ENCODE measurements around the gene USP32. TPM values are rescaled to one million over a fixed set of nuclear protein-coding genes. Genes with fewer than 3 reads are reported as not detected.

Gene USP32
- polyA plus RNA-seq, 3 donors: 10.1 to 26.6 (median 16.6) TPM

DNA sequence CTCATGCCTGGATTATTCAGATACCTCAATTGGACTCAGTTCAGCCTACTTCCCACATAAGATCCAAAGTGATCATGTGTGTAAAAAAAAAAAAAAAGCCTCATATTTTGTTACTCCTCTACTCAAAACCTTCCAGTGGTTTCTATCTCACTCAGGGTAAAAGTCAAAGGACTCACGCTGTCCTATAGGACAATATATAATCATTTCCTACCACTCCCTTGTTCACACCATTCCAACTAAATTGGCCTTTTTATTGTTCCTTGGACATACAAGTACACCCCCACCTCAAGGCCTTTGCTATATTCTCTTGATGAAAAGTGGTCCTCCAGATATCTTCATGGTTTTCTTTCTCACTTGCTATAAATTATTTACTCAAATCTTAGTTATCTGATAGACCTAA lies 99.2 kb downstream of the USP32 start:
- no CpG with 5 or more reads among the region's 1 CpG for WGBS (ENCODE audit: insufficient coverage)
- Mint-ChIP-seq H3K36me3 (peaks cover 45 to 61% of the 10 kb centered on the region in 2 donors), H3K9me3 (peaks cover 0 to 2% (median 0%) of the 10 kb centered on the region in 7 donors), H3K27me3 (ENCODE audit: low read depth in 3 of 3) (no peaks in the 10 kb centered on the region), H3K27ac (no peak overlapping the region), H3K4me1 (peaks cover 9% of the 10 kb centered on the region), H3K4me3 (no peak overlapping the region)
- Histone ChIP-seq H4K20me1 (ENCODE audit: insufficient read depth, low read length) (peaks cover 86% of the 10 kb centered on the region), H3K27ac (ENCODE audit: low read depth in 1 of 2, low read length in 2 of 2) (no peak overlapping the region), H3K27me3 (ENCODE audit: control insufficient read depth in 2 of 2, insufficient read depth in 2 of 2, low read length in 2 of 2) (no peaks in the 10 kb centered on the region), H3K9ac (ENCODE audit: insufficient read depth, low read length, poor library complexity, severe bottlenecking) (no peak overlapping the region), H3K9me3 (replicated peaks in 1 of 2; ENCODE audit: control insufficient read depth in 1 of 2, insufficient read depth in 1 of 2, low read length in 2 of 2) (no peaks in the 10 kb centered on the region), H3K4me3 (replicated peaks in 1 of 3; ENCODE audit: low read depth in 2 of 3, low read length in 3 of 3) (no peak overlapping the region), H3K79me2 (ENCODE audit: insufficient read depth, low read length) (peaks cover 41% of the 10 kb centered on the region), H3K36me3 (replicated peaks in 1 of 2; ENCODE audit: control insufficient read depth in 1 of 2, insufficient read depth in 2 of 2, low read length in 2 of 2) (peaks cover 22 to 80% of the 10 kb centered on the region in 2 donors), H2AFZ (ENCODE audit: insufficient read depth, low read depth, low read length, poor library complexity, severe bottlenecking) (no peak overlapping the region), H3K4me2 (replicated peaks; ENCODE audit: extremely low read depth, low read length, poor library complexity, severe bottlenecking) (no peak overlapping the region), H3K4me1 (ENCODE audit: control insufficient read depth in 1 of 2, insufficient read depth in 2 of 2, low read length in 2 of 2) (peaks cover 0 to 6% of the 10 kb centered on the region in 2 donors)
- TF ChIP-seq, protein P1, sequence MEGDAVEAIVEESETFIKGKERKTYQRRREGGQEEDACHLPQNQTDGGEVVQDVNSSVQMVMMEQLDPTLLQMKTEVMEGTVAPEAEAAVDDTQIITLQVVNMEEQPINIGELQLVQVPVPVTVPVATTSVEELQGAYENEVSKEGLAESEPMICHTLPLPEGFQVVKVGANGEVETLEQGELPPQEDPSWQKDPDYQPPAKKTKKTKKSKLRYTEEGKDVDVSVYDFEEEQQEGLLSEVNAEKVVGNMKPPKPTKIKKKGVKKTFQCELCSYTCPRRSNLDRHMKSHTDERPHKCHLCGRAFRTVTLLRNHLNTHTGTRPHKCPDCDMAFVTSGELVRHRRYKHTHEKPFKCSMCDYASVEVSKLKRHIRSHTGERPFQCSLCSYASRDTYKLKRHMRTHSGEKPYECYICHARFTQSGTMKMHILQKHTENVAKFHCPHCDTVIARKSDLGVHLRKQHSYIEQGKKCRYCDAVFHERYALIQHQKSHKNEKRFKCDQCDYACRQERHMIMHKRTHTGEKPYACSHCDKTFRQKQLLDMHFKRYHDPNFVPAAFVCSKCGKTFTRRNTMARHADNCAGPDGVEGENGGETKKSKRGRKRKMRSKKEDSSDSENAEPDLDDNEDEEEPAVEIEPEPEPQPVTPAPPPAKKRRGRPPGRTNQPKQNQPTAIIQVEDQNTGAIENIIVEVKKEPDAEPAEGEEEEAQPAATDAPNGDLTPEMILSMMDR (IDR thresholded peaks at IDR 0.05): no peak
- DNase-seq: no peak
- intact Hi-C loops (cut with micrococcal nuclease): no loop called here

DNA sequence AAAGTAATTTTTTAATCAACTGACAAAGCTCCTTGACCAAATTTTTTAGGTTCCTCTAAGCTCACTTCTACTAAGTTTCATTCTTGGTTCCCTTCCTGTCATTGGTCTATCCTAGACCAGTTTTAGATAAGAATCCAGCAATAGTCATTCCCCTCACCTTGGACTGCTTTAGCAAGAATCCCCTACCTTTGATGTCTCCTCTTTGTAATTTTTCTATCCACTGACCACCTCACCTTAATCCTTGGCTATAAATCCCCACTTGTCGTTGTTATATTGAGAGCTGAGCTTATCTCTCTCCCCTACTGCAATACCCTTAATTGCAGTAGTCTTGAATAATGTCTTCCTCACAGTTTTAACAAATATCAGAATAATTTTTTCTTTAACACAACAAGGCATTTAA lies 107.2 kb downstream of the USP32 start:
- Histone ChIP-seq H2AFZ (ENCODE audit: insufficient read depth, low read depth, low read length, poor library complexity, severe bottlenecking) (no peak overlapping the region), H3K9me3 (replicated peaks in 1 of 2; ENCODE audit: control insufficient read depth in 1 of 2, insufficient read depth in 1 of 2, low read length in 2 of 2) (no peaks in the 10 kb centered on the region), H4K20me1 (ENCODE audit: insufficient read depth, low read length) (peaks cover 66% of the 10 kb centered on the region), H3K4me1 (ENCODE audit: control insufficient read depth in 1 of 2, insufficient read depth in 2 of 2, low read length in 2 of 2) (no peaks in the 10 kb centered on the region), H3K4me3 (replicated peaks in 1 of 3; ENCODE audit: low read depth in 2 of 3, low read length in 3 of 3) (no peak overlapping the region), H3K4me2 (replicated peaks; ENCODE audit: extremely low read depth, low read length, poor library complexity, severe bottlenecking) (no peak overlapping the region), H3K36me3 (replicated peaks in 1 of 2; ENCODE audit: control insufficient read depth in 1 of 2, insufficient read depth in 2 of 2, low read length in 2 of 2) (peaks cover 54 to 81% of the 10 kb centered on the region in 2 donors), H3K9ac (ENCODE audit: insufficient read depth, low read length, poor library complexity, severe bottlenecking) (no peak overlapping the region), H3K27me3 (ENCODE audit: control insufficient read depth in 2 of 2, insufficient read depth in 2 of 2, low read length in 2 of 2) (no peaks in the 10 kb centered on the region), H3K27ac (ENCODE audit: low read depth in 1 of 2, low read length in 2 of 2) (no peak overlapping the region), H3K79me2 (ENCODE audit: insufficient read depth, low read length) (no peaks in the 10 kb centered on the region)
- peaks cover 41 to 68% of the 10 kb centered on the region in 2 donors for H3K36me3 Mint-ChIP-seq
- TF ChIP-seq, protein P1 (IDR thresholded peaks at IDR 0.05): no peak
- no peak for DNase-seq
- intact Hi-C loops (cut with micrococcal nuclease): no loop called here
- H3K27me3 Mint-ChIP-seq (ENCODE audit: low read depth in 3 of 3): peaks cover 0 to 2% (median 0%) of the 10 kb centered on the region in 3 donors
- H3K27ac Mint-ChIP-seq: peak overlapping the region in 1 of 7 donors; percentile 27
- WGBS (ENCODE audit: insufficient coverage): 100% methylated on average over 1 of the region's 1 CpG
- H3K4me1 Mint-ChIP-seq: peaks cover 11% of the 10 kb centered on the region
- H3K9me3 Mint-ChIP-seq: no peaks in the 10 kb centered on the region
- H3K4me3 Mint-ChIP-seq: no peak overlapping the region

Measured in CD14-positive monocyte (primary cell).